SK-N-SH (cell line): ENCODE results near the gene TMPRSS13.

ENCODE experiments used
- RAD21 ChIP-seq: IDR thresholded peaks from 2 replicates; pipeline ENCODE4 v1.6.1; 2012; ENCODE audit warnings: mild to moderate bottlenecking, low read length
- TF ChIP-seq, protein P1 (sequence below): fragments of 200-600 bp; sonication (generic); IDR thresholded peaks from 2 replicates; pipeline ENCODE4 v1.6.1; 2017; ENCODE audit warnings: antibody characterized with exemption, mild to moderate bottlenecking, moderate library complexity

DNA sequence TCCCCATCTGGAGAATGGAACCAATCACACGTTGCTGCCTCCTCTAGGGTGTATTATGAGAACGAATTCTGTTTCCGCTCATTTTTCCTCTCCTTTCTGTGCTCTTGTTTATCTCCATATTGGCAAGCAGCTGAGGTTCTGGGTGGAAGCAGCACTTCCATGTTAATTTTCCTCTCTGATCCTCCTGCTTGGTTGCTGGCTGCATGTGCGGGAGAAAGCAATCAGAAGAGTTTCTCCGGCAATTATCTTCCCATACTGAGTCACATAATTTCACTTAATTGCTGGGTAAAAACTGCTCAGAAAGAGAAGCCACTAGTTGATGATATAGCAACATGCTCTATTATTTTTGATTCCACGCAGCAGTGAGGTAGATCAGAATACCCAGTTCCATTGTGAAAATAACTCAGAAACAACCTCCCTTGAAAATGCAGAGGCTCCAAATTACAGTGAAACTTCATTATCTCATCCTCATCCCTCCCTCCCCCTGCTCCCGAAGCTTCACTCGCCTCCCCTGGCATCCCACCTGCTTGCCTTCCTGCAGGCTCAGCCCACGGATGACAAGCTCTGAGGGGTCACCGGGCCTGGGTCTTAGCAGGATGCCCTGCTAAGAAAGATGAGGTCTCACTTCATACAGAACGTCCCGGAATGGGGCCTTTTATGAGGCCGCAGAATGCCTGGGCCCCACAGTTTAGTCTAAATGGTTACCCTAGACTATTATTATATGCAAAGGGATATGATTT is 73.1 kb downstream of the TMPRSS13 start:
- TF ChIP-seq, protein P1, sequence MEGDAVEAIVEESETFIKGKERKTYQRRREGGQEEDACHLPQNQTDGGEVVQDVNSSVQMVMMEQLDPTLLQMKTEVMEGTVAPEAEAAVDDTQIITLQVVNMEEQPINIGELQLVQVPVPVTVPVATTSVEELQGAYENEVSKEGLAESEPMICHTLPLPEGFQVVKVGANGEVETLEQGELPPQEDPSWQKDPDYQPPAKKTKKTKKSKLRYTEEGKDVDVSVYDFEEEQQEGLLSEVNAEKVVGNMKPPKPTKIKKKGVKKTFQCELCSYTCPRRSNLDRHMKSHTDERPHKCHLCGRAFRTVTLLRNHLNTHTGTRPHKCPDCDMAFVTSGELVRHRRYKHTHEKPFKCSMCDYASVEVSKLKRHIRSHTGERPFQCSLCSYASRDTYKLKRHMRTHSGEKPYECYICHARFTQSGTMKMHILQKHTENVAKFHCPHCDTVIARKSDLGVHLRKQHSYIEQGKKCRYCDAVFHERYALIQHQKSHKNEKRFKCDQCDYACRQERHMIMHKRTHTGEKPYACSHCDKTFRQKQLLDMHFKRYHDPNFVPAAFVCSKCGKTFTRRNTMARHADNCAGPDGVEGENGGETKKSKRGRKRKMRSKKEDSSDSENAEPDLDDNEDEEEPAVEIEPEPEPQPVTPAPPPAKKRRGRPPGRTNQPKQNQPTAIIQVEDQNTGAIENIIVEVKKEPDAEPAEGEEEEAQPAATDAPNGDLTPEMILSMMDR = no peak
- no peak for TF ChIP-seq RAD21
